HepG2 (cell line): ENCODE measurements around the gene FITM1. TPM values are rescaled to one million over a fixed set of nuclear protein-coding genes. Genes with fewer than 3 reads are reported as not detected.

Experiments used
- ATF1 ChIP-seq: IDR thresholded peaks from 2 replicates; pipeline ENCODE4 v1.6.1; 2016; ENCODE audit warnings: mild to moderate bottlenecking, control low read depth
- CENPT ChIP-seq: sonication (generic); formaldehyde crosslinking; IDR thresholded peaks from 2 replicates; pipeline ENCODE4 v1.8.0; 2022; ENCODE audit warnings: low read depth, mild to moderate bottlenecking, moderate library complexity, missing genetic modification reagents
- DPF2 ChIP-seq: sonication (generic); formaldehyde crosslinking; IDR thresholded peaks from 2 replicates; pipeline ENCODE4 v1.4.0; 2020; ENCODE audit warnings: mild to moderate bottlenecking, low read depth, missing genetic modification reagents, borderline replicate concordance
- FOXC1 ChIP-seq: sonication (generic); formaldehyde crosslinking; IDR thresholded peaks from 2 replicates; pipeline ENCODE4 v1.8.0; 2022; ENCODE audit warnings: mild to moderate bottlenecking, missing genetic modification reagents, borderline replicate concordance
- FOXP1 ChIP-seq, 2 experiments: fragments of 450-650 bp in 1 of 2; IDR thresholded peaks; 2 replicates each; pipeline ENCODE4 v1.6.1; 2017 to 2018; ENCODE audit warnings: antibody characterized with exemption in 1 of 2
- HDAC2 ChIP-seq: sonication (generic); formaldehyde crosslinking; IDR thresholded peaks from 2 replicates; pipeline ENCODE4 v1.4.0; 2020; ENCODE audit warnings: missing genetic modification reagents
- HNRNPL ChIP-seq: fragments of 200-400 bp; formaldehyde crosslinking; IDR thresholded peaks from 2 replicates; pipeline ENCODE4 v1.6.1; 2017; ENCODE audit warnings: mild to moderate bottlenecking, low read depth, low read length
- KAT7 ChIP-seq: IDR thresholded peaks from 2 replicates; pipeline ENCODE4 v1.6.1; 2018; ENCODE audit warnings: borderline replicate concordance, missing compliant biosample characterization
- KLF13 ChIP-seq: sonication (generic); formaldehyde crosslinking; IDR thresholded peaks from 2 replicates; pipeline ENCODE4 v1.4.0; 2020; ENCODE audit warnings: mild to moderate bottlenecking, missing genetic modification reagents
- MED1 ChIP-seq: sonication (generic); formaldehyde crosslinking; IDR thresholded peaks from 2 replicates; pipeline ENCODE4 v1.4.0; 2020; ENCODE audit warnings: missing genetic modification reagents
- MEF2D ChIP-seq: sonication (generic); formaldehyde crosslinking; IDR thresholded peaks from 2 replicates; pipeline ENCODE4 v1.5.1; 2020; ENCODE audit warnings: mild to moderate bottlenecking, missing genetic modification reagents
- MTA3 ChIP-seq: sonication (generic); formaldehyde crosslinking; IDR thresholded peaks from 2 replicates; pipeline ENCODE4 v1.4.0; 2020; ENCODE audit warnings: missing genetic modification reagents
- NFKB2 ChIP-seq: sonication (generic); formaldehyde crosslinking; IDR thresholded peaks from 2 replicates; pipeline ENCODE4 v1.4.0; 2020; ENCODE audit warnings: missing genetic modification reagents, borderline replicate concordance
- RNF2 ChIP-seq: fragments of 450-650 bp; conservative IDR thresholded peaks from 2 replicates; pipeline ENCODE4 v1.6.1; 2016; ENCODE audit warnings: low read depth
- ZBTB42 ChIP-seq: sonication (generic); formaldehyde crosslinking; IDR thresholded peaks from 2 replicates; pipeline ENCODE4 v1.5.0; 2020; ENCODE audit warnings: mild to moderate bottlenecking, missing genetic modification reagents
- ZC3H4 ChIP-seq: sonication (generic); formaldehyde crosslinking; IDR thresholded peaks from 2 replicates; pipeline ENCODE4 v1.4.0; 2020; ENCODE audit warnings: missing genetic modification reagents, borderline replicate concordance
- ZFP1 ChIP-seq: IDR thresholded peaks from 2 replicates; pipeline ENCODE4 v1.6.1; 2016
- ZFP36 ChIP-seq: fragments of 150-350 bp; IDR thresholded peaks from 2 replicates; pipeline ENCODE4 v1.6.1; 2018; ENCODE audit warnings: borderline replicate concordance, low read length, low read depth; ENCODE audit not compliant: partially characterized antibody
- ZFP36L1 ChIP-seq: sonication (generic); formaldehyde crosslinking; IDR thresholded peaks from 2 replicates; pipeline ENCODE4 v1.8.0; 2022; ENCODE audit warnings: mild to moderate bottlenecking, missing genetic modification reagents, moderate library complexity
- ZMAT3 ChIP-seq: sonication (generic); formaldehyde crosslinking; conservative IDR thresholded peaks from 2 replicates; pipeline ENCODE4 v1.7.0; 2021; ENCODE audit warnings: missing genetic modification reagents
- ZNF225 ChIP-seq: sonication (generic); formaldehyde crosslinking; IDR thresholded peaks from 2 replicates; pipeline ENCODE4 v1.4.0; 2020; ENCODE audit warnings: mild to moderate bottlenecking, missing genetic modification reagents
- ZNF230 ChIP-seq: sonication (generic); formaldehyde crosslinking; IDR thresholded peaks from 2 replicates; pipeline ENCODE4 v1.4.0; 2020; ENCODE audit warnings: mild to moderate bottlenecking, missing genetic modification reagents
- ZNF235 ChIP-seq: sonication (generic); formaldehyde crosslinking; IDR thresholded peaks from 2 replicates; pipeline ENCODE4 v1.8.1; 2023; ENCODE audit warnings: mild to moderate bottlenecking, missing genetic modification reagents, borderline replicate concordance
- ZNF44 ChIP-seq: sonication (generic); formaldehyde crosslinking; IDR thresholded peaks from 2 replicates; pipeline ENCODE4 v1.5.1; 2020; ENCODE audit warnings: mild to moderate bottlenecking, missing genetic modification reagents
- ZNF629 ChIP-seq: sonication (generic); formaldehyde crosslinking; conservative IDR thresholded peaks from 2 replicates; pipeline ENCODE4 v1.5.0; 2020; ENCODE audit warnings: missing genetic modification reagents
- polyA plus RNA-seq, 8 experiments: library from polyadenylated mRNA; depleted of rRNA in 3 of 8; stranded (reverse) in 7 of 8; unstranded in 1 of 8; fragments of >200 nt; fragmentation: Illumina TruSeq in 4 of 8; extraction: Trizol in 4 of 8; gene quantifications; 2 replicates each; pipeline versions ENCODE4 v1.2.1 to v1.2.3, GENCODE V29; 2011 to 2016; ENCODE audit warnings: low read depth in 4 of 8, missing spikeins in 1 of 8, mixed read lengths in 1 of 8; ENCODE audit not compliant: insufficient read depth in 1 of 8
- total RNA-seq, 5 experiments: library from RNA; depleted of rRNA; stranded (reverse); fragments of >200 nt; fragmentation: Illumina TruSeq; extraction: Trizol; gene quantifications; 2 replicates each; pipeline ENCODE4 v1.2.3, GENCODE V29; 2016; ENCODE audit warnings: low read depth in 1 of 5
- TF ChIP-seq, protein P1 (sequence below): sonication (generic); formaldehyde crosslinking; IDR thresholded peaks from 2 replicates; pipeline ENCODE4 v1.4.0; 2020; ENCODE audit warnings: missing genetic modification reagents
- TF ChIP-seq, protein P2 (sequence below): IDR thresholded peaks from 2 replicates; pipeline ENCODE4 v1.6.1; 2012; ENCODE audit warnings: low read depth, low read length, improper control_type of control experiment

FITM1 gene
- total and polyA plus RNA-seq, 2 of the 13 experiments (the other 11 are each of a cell fraction or from before 2014, with no cell fraction given), result 2.7 to 5.8 TPM

DNA sequence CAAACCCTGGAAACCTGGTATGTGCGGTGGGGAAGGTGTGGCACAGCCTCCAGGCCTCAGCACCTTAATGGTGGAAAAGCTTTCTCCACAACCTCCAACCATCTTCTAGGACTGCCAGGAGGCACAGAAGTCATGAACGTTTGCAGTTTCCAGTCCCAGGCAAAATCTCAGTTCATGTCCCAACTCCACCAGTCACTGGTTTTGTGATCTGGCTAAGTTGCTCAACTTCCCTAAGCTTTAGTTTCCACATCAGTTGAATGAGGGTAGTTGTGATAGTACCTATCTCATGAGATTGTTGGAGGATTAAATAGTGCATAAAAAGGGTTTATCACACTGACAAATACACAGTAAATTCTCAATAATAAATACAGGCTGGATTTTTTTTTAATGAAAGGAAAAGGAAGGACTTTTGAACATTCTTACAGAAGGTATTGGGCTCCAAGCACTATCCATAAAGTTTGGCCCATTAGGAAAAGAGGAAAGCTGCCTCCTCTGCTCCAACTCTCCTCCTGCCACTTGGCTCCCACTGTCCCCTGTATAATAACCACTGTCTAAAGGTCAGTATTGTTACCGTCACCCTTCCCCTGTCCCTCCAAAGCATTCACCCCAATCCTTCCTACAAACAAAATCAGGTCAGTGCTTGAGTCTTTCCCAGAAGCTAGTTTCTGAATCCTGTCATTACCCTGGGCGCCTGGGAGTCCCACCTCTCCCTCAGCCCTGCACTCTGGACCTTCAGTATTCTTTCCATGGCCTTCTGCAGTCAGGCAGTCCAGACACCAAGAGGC is 30.1 kb upstream of the FITM1 start (continued):
- TF ChIP-seq ZMAT3 (CRISPR knock-in tag) (no peak), FOXC1 (no peak), ZNF230 (0 out of 2 replicates have a peak, but pooled peaks have one; percentile 70), ZNF44 (CRISPR knock-in tag) (no peak; the same call in 1 of the 2 replicates), HDAC2 (CRISPR knock-in tag) (no peak), ZNF629 (CRISPR knock-in tag) (no peak), MEF2D (CRISPR knock-in tag) (no peak), ZC3H4 (no peak), ZFP1 (CRISPR knock-in tag) (no peak), MTA3 (CRISPR knock-in tag) (no peak), ATF1 (CRISPR knock-in tag) (no peak), NFKB2 (CRISPR knock-in tag) (no peak), MED1 (CRISPR knock-in tag) (0 out of 2 replicates have a peak, but pooled peaks have one; percentile 28), RNF2 (no peak), ZNF225 (CRISPR knock-in tag) (no peak), CENPT (no peak), ZBTB42 (no peak), ZFP36L1 (CRISPR knock-in tag) (no peak), ZNF235 (CRISPR knock-in tag) (0 out of 2 replicates have a peak, but pooled peaks have one; percentile 7), DPF2 (CRISPR knock-in tag) (no peak), KAT7 (CRISPR knock-in tag) (no peak), KLF13 (CRISPR knock-in tag) (no peak), ZFP36 (no peak), FOXP1 (IDR thresholded peaks at IDR 0.05) (0 out of 2 replicates have a peak, but pooled peaks have one; percentile 2), FOXP1 (CRISPR knock-in tag; IDR thresholded peaks at IDR 0.05) (no peak), HNRNPL (no peak)
- TF ChIP-seq, protein P1, sequence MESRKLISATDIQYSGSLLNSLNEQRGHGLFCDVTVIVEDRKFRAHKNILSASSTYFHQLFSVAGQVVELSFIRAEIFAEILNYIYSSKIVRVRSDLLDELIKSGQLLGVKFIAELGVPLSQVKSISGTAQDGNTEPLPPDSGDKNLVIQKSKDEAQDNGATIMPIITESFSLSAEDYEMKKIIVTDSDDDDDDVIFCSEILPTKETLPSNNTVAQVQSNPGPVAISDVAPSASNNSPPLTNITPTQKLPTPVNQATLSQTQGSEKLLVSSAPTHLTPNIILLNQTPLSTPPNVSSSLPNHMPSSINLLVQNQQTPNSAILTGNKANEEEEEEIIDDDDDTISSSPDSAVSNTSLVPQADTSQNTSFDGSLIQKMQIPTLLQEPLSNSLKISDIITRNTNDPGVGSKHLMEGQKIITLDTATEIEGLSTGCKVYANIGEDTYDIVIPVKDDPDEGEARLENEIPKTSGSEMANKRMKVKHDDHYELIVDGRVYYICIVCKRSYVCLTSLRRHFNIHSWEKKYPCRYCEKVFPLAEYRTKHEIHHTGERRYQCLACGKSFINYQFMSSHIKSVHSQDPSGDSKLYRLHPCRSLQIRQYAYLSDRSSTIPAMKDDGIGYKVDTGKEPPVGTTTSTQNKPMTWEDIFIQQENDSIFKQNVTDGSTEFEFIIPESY, result no peak
- TF ChIP-seq, protein P2, sequence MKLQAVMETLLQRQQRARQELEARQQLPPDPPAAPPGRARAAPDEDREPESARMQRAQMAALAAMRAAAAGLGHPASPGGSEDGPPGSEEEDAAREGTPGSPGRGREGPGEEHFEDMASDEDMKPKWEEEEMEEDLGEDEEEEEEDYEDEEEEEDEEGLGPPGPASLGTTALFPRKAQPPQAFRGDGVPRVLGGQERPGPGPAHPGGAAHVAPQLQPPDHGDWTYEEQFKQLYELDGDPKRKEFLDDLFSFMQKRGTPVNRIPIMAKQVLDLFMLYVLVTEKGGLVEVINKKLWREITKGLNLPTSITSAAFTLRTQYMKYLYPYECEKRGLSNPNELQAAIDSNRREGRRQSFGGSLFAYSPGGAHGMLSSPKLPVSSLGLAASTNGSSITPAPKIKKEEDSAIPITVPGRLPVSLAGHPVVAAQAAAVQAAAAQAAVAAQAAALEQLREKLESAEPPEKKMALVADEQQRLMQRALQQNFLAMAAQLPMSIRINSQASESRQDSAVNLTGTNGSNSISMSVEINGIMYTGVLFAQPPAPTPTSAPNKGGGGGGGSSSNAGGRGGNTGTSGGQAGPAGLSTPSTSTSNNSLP, result no peak
